ENCODE measurements around the gene WWC2. TPM values are rescaled to one million over a fixed set of nuclear protein-coding genes. Genes with fewer than 3 reads are reported as not detected.
"Not testable (repeated sequence)": the region's sequence is repeated elsewhere in the genome, so short reads cannot be mapped to it uniquely, and the experiment has no call there.

WWC2 gene
- polyA plus RNA-seq, 3 donors: 51.7 to 54.7 (median 53.5) TPM

GRCh38 chr4:183139972-183140570, 41.0 kb downstream of the WWC2 start:
- no peak for DNase-seq (ENCODE audit: low read depth in 3 of 3, low spot score in 2 of 3)

- DNase-seq (ENCODE audit: low read depth in 3 of 3, low spot score in 2 of 3): no peak
Observed at GRCh38 chr4:183140911-183141320, 41.9 kb downstream of the WWC2 start.

- DNase-seq (ENCODE audit: low read depth in 3 of 3, low spot score in 2 of 3): no peak
Observed at GRCh38 chr4:183141997-183142396, 42.9 kb downstream of the WWC2 start.

- no peak for DNase-seq (ENCODE audit: low read depth in 3 of 3, low spot score in 2 of 3)
Observed at GRCh38 chr4:183142571-183143550, 43.8 kb downstream of the WWC2 start.

GRCh38 chr4:183144787-183145186, 45.7 kb downstream of the WWC2 start:
- no peak for DNase-seq (ENCODE audit: low read depth in 3 of 3, low spot score in 2 of 3)

- no peak for DNase-seq (ENCODE audit: low read depth in 3 of 3, low spot score in 2 of 3)
Observed at GRCh38 chr4:183145773-183146172, 46.7 kb downstream of the WWC2 start.

GRCh38 chr4:183146478-183146877, 47.4 kb downstream of the WWC2 start:
- no peak for DNase-seq (ENCODE audit: low read depth in 3 of 3, low spot score in 2 of 3)

GRCh38 chr4:183147196-183147595, 48.1 kb downstream of the WWC2 start:
- DNase-seq (ENCODE audit: low read depth in 3 of 3, low spot score in 2 of 3): no peak

GRCh38 chr4:183147983-183148382, 48.9 kb downstream of the WWC2 start:
- DNase-seq (ENCODE audit: low read depth in 3 of 3, low spot score in 2 of 3): no peak

GRCh38 chr4:183149616-183150539, 50.8 kb downstream of the WWC2 start:
- DNase-seq (ENCODE audit: low read depth in 3 of 3, low spot score in 2 of 3): no peak

GRCh38 chr4:183150664-183151063, 51.6 kb downstream of the WWC2 start:
- not testable (repeated sequence) for DNase-seq (ENCODE audit: low read depth in 3 of 3, low spot score in 2 of 3)

- not testable (repeated sequence) for DNase-seq (ENCODE audit: low read depth in 3 of 3, low spot score in 2 of 3)
Observed at GRCh38 chr4:183152232-183152631, 53.2 kb downstream of the WWC2 start.

- no peak for DNase-seq (ENCODE audit: low read depth in 3 of 3, low spot score in 2 of 3)
Observed at GRCh38 chr4:183153190-183153916, 54.3 kb downstream of the WWC2 start.

GRCh38 chr4:183154701-183155391, 55.8 kb downstream of the WWC2 start:
- no peak for DNase-seq (ENCODE audit: low read depth in 3 of 3, low spot score in 2 of 3)

GRCh38 chr4:183155450-183156184, 56.6 kb downstream of the WWC2 start:
- DNase-seq (ENCODE audit: low read depth in 3 of 3, low spot score in 2 of 3): no peak

GRCh38 chr4:183157215-183157614, 58.2 kb downstream of the WWC2 start:
- no peak for DNase-seq (ENCODE audit: low read depth in 3 of 3, low spot score in 2 of 3)

GRCh38 chr4:183158062-183158461, 59.0 kb downstream of the WWC2 start:
- DNase-seq (ENCODE audit: low read depth in 3 of 3, low spot score in 2 of 3): no peak

GRCh38 chr4:183161630-183162029, 62.6 kb downstream of the WWC2 start:
- DNase-seq (ENCODE audit: low read depth in 3 of 3, low spot score in 2 of 3): no peak

GRCh38 chr4:183163135-183163534, 64.1 kb downstream of the WWC2 start:
- no peak for DNase-seq (ENCODE audit: low read depth in 3 of 3, low spot score in 2 of 3)

Measured in right renal cortex interstitium (tissue), 3 donors.